EH (cell line): ENCODE results near the gene SNPH.
A peak's percentile ranks its signal among the peaks of the same experiment; 100 is the strongest.

Experiments used
- DNase-seq: peaks from one replicate; pipeline ENCODE4 v3.0.0-alpha.2; 2015; ENCODE audit warnings: low read depth

The SNPH gene

DNA sequence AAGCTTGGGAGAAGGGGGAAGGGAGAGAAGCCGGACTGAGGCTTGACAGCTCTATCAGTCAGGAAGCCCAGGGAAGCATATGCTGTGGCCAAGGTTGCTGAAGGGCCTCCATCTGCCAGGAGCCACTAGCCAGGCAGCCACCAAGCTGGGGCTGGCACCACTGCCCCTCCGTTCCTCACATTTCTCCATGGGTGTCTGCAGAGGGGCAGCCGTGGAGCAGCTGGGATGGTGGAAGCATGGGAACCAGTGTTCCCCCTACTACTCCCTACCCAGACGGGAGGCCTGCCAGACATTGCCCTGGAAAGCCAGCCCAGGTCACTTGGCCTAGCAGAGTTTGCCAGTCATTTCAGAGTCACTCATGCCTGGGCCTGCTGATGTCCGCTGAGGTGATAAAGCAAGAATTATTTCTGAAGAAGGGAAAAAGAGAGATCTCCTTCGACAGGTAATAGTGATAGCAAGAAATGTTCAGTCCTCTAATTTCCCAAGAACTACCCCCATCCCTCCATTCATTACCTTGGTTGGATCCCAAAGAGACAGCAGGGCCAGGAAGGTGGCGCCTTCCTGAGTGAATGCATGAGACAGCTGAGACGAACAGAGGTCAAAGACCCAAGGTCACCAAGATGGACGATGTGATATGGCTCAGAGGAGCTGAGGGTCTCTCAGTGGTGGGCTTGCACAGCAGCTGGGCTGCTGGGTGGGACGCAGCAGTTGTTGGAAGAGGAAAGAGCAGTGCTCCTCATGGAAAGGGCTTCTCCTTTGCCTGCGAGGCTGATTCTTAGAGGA lies 21.9 kb downstream of the SNPH start:
- no peak for DNase-seq

DNA sequence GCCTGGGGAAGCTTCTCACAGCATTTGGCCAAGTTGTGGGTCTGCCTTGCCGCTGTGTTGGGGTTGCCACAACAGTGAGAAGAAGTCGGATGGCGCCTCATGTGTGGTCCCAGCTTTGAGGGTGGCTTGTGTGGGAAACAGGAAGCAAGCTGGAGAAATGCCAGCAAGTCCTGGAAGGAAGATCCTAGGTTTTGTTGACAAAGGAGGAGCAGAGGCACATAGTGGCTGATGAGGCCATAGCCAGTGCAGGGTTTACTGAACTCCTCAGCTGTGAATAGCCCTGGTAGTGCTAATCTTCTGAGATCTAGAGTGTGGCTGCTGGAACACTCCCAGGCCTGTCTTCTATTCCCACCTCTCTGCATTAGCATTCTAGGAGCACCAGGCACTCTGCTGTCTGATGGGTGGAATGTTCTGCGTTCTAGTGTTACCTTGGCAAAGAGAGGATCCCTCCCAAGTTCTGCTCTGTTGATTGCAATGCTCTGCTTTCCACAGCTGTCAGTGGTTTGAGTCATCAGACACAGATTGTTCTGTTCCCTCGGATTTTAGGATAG lies 25.2 kb downstream of the SNPH start:
- peak; percentile 53 for DNase-seq

DNA sequence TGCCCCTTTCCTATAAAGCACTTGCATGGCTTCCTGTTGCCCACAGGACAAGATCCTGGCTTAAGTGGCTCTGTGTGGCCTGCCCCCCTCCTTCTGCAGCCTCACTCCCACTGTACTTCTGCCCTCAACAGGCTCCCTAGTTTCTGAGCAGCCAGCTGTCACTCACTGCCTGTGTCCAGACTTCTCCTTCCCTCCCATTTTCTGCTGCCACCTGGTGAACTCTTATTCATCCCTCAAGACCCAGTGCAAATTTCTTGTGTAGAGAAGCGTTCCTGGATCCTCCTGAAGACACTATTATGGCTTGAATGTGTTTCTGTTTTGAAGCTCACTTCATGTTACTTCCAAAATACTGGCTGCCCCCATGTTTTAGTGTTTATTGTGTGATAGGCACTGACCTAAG lies 26.5 kb downstream of the SNPH start:
- DNase-seq: no peak

DNA sequence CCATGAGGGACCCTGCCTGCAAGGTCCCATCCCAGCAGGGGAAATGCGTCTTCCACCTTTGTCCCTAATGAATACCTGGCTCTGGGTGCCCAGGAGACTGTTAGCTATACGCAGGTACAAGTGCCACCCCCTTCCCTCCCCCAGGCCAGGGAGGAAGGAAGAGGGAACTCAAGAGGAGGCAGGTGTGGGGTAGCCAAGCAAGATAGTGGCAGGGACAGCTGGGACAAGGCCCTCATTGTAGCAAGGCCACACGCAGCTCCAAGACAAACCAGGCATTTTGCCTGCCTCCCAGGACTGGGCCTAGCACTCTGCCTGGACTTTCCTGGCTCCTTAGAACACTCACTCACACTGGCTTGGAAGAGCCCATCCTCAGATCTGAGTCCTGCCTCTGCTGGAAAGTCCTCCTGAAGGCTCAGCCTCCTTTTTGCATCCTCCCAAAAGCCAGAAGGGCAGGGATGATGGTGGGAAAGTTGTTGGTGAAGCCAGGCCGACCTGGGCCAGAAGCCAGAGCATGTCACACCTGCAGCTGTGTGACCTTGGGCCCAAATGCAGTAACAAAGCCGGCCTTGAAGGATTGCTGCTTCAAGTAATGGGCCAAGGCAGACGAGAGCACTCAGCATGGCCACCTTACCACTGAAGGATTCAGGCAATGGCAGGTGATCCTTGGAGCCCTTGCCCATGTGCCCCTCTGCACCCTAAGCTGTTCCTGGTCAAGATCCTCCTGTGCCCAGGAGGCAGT lies 27.7 kb downstream of the SNPH start:
- DNase-seq: no peak

DNA sequence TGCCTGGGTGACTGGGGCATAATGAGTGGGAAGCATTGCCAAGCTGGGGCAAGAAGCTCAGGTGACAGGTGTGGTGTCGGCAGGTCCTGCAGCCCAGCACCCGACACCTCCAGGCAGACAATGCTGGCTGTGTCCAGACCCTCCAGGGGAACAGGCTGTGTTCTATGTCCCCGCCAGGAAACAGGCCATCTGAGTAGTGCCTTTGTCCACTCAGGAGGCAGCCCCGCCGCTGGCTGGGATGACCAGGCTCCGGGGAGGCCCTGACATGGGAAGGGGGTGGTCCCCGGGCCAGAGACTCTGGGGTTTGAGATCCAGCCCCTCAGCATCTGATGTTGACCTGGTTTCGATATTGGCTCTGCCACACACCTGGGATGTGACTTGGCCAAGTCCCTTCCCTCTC lies 28.4 kb downstream of the SNPH start:
- DNase-seq: no peak

DNA sequence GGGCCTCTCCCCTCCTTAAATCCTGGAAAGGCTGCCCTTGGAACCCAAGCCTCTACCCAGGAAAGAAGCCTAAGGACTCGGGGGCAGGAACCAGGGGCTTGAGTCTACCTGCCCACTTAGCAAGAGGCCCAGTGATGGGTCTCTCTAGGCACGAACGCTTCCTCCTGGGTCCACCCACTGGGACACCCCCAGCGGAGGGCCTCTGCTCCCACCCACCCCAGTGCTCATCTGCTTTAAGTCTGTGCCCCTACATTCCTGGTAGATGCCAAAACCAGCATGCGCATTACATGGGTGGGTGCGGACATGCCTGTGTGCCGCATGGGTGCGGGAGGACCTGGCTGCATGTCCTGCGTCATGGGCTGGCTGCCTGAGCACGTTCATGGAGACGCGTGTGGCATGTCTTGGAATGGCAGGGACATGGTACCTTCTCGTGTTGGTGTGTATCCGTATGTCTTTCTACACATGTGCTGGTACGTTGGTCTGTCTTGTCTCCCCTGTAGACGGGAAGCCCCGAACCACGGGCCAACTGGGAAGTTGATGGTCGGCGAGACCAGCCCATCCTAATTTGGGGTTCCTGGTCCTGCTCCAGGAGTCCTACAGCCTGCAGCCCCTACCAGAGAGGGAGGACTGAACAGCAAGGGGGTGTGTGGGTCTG lies 29.3 kb downstream of the SNPH start:
- DNase-seq: no peak

DNA sequence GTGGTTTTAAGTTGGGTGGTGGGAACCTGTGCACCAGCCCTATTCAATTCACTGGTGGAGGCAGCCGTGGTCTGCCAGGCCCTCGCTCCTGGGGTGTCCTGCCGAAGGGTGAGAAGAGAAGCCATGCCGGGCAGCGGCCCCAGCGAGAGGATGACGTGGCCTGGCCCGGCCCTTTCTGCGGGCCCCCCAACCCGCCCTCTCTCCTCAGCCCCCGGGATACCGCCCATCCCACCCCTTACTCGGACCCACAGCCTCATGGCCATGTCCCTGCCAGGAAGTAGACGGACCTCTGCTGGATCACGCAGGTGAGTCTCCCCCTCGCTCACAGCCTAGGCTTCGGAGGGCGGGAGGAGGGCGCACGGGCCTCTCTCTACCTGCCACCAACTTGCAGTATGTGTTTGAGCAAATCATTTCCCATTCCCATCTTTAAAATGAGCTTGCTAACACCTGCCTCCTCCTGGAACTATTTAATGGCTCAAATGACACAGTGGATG lies 30.1 kb downstream of the SNPH start:
- DNase-seq: no peak

GRCh38 chr20:1296922-1297321 lies 30.8 kb downstream of the SNPH start:
- no peak for DNase-seq

GRCh38 chr20:1297486-1297885 lies 31.4 kb downstream of the SNPH start:
- DNase-seq: no peak

DNA sequence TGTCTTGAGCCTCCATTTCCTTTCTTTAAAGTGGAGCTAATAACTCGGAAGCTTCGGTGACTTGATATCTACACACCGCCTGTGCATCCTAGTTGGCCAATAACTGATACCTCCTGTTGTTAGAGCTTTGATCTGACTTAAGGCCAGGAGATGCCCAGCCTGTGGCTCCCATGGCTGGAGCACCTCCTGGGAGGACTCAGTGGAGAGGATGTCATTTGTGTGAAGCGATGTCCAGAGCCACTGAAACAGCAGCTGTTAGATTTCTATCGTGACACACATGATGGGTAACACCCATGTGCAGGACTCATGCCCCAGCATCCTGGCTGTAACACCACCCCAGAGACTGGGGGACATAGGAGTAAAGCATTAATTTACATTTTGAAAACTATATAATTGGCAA lies 32.1 kb downstream of the SNPH start:
- no peak for DNase-seq

DNA sequence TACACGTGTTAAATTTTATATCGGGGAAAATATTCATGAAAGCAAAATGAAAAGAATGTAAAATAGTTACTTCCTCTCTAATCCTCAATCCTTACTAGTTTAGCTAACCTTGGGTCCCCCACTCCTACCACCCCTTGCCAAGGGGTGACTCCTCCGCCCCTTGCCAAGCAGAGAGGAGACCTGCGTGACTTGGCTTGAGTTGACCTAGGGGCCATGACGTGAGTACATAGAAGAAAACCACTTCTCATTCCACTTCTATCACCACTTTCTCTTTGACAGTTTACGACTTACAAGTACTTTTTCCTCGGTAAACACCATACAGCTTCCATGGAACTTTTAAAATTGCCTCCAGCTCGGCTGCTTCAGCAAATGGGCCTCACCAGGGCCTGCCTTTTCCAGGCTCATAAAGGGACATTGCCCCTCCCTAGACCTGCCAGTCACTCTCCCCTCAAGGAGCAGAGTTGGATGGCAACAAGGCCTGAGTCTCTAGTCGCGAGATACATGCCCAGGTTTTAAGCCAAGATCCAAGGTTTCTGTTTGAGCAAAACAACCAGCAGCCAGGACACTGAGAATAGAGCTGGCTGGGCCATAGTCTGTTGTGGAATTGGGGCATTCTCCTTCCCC lies 32.9 kb downstream of the SNPH start:
- DNase-seq: no peak

DNA sequence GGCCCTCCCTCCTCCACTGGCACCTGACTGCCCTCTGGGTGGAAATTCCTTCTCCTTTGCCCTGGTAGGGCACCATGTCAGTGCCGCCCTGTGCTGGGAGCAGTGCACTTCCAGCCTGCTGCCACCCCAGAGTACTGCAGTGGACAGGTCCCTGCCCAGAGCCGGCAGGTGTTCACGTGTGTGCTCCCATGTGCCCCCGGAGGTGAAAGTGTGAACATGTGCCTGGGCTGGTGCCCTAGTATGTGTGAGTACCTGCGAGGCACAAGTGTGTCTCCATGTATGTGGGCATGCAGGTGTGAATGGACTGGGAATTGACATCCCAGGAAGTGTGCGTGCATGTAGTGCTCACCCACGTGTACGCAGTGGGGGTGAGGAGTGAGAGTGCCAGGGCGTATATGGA lies 33.4 kb downstream of the SNPH start:
- DNase-seq: no peak

DNA sequence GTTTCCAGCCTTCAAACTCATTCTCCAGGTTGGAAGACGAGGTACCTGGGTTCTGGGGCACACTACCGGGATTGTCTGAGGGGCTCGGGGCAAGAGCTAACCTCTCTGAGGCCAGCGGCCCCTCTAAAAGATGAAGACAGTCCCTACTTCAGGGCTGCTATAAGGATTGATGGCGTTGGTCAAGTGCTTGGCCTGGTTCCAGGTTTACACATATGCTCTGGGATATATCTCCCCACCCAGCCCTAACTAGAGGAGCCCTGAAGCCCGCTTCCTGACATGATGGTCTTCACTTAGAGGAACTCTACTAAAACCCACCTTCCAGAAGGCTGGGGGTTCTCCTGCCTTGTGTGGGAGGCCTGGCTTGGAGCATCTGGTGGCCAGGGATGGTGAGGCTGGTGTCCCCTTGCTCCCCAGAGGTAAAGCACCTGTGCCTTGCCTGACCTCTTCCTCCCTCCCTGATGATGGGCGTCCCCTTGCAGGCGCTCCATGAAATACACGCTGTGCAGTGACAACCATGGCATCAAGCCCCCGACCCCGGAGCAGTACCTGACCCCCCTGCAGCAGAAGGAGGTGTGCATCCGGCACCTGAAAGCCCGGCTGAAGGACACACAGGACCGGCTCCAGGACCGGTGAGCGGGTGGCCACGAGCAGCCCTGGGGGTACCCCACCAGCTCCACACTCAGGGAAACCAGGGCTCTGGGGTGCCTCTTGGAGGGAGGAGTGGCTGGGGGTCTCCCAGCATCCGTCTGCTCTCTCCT lies 34.2 kb downstream of the SNPH start:
- DNase-seq: no peak

- peak; percentile 78 for DNase-seq
Observed at GRCh38 chr20:1301031-1301529, 35.0 kb downstream of the SNPH start.

GRCh38 chr20:1302685-1303541 lies 36.8 kb downstream of the SNPH start:
- DNase-seq: no peak

GRCh38 chr20:1304710-1305515 lies 38.8 kb downstream of the SNPH start:
- DNase-seq: no peak

- DNase-seq: no peak
Observed at GRCh38 chr20:1305712-1306111, 39.6 kb downstream of the SNPH start.

DNA sequence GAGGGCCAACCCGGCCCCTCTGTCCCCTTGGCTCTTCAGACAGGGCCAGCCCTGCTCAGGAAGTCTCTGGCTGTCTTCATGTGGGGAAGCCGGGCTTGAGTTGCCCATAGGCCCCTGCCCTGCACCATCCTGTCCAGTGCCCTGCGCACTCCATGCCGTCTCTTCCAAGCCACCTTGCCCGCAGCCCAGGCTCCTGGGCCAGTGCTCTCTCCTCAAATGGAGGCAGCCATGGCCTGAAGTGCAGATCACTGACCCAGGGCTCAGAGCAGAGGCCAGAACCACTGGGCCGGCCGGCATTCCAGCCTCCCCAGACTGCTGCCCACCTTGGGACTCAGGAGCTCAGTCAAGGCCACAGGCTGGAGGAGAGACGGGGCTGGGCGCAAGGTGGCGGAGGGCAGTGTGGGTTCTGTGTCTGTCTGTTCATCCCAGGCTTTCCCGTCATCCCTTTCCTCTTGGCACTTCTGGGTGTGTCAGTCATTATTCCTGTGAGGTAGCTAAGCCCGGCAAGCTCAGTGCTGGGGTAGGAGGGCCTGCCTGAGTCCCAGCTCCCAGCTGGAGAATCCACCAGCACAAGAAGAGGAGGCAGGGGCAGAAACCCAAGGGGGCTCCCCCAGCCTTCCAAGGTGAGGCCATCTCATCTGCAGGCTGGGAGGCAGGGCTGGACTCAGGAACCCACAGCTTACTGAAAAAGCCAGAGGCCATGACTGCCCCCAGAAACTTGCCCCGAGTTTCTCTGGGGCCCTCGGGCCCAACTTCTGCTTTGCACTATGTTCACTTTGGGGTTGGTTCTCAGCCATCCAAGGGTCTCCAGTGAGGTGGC lies 40.4 kb downstream of the SNPH start:
- no peak for DNase-seq

DNA sequence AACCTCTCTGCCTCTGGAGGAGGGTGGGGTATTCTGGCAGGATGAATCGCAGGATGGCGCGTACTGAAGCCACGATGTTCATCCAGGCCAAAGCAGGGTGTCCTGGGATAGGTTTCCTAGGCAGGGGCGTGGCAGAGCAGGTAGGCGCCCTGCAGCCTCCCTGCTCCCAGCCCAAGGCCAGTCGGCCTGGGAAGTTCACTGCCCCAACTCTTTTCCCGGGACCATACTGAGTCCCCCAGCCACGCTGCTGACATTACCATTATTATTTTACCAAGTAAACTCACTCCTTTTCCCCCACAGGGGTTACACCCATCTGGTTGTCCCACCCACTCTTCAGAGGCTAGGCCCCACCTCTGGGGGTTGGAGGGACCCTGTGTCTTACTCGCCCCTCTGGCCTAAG lies 41.1 kb downstream of the SNPH start:
- DNase-seq: no peak
